HepG2 (cell line): ENCODE results near the gene RNASE1.

Experiments
- CBX2 ChIP-seq, 2 experiments: fragments of 200-600 bp in 1 of 2; sonication (generic); formaldehyde crosslinking in 1 of 2; IDR thresholded peaks; 2 replicates each; pipeline versions ENCODE4 v1.7.0 to v1.8.1; 2018 to 2022; ENCODE audit warnings: low read depth in 2 of 2, low read length in 1 of 2, mild to moderate bottlenecking in 1 of 2, missing genetic modification reagents in 1 of 2
- CREB3 ChIP-seq: sonication (generic); formaldehyde crosslinking; IDR thresholded peaks from 2 replicates; pipeline ENCODE4 v1.5.0; 2020; ENCODE audit warnings: missing genetic modification reagents
- EP300 ChIP-seq, 3 experiments: sonication (generic) in 1 of 3; formaldehyde crosslinking in 1 of 3; IDR thresholded peaks; 2 replicates each; pipeline versions ENCODE4 v1.5.1 to v1.6.1; 2011 to 2020; ENCODE audit warnings: low read depth in 2 of 3, low read length in 2 of 3, borderline replicate concordance in 1 of 3, improper control_type of control experiment in 1 of 3, mild to moderate bottlenecking in 1 of 3, missing genetic modification reagents in 1 of 3, moderate library complexity in 1 of 3
- FOSL1 ChIP-seq: sonication (generic); formaldehyde crosslinking; IDR thresholded peaks from 2 replicates; pipeline ENCODE4 v1.9.0; 2021; ENCODE audit warnings: missing genetic modification reagents, borderline replicate concordance
- GABPB1 ChIP-seq: IDR thresholded peaks from 2 replicates; pipeline ENCODE4 v1.6.1; 2016; ENCODE audit warnings: mild to moderate bottlenecking, missing genetic modification reagents, moderate library complexity, missing compliant biosample characterization
- NR3C1 ChIP-seq: sonication (generic); formaldehyde crosslinking; IDR thresholded peaks from 2 replicates; pipeline ENCODE4 v1.4.0; 2020; ENCODE audit warnings: missing genetic modification reagents
- POLR2A ChIP-seq, 2 experiments: IDR thresholded peaks; 2 replicates each; pipeline ENCODE4 v1.6.1; 2011; ENCODE audit warnings: low read depth in 2 of 2, low read length in 2 of 2, mild to moderate bottlenecking in 1 of 2, moderate library complexity in 1 of 2; ENCODE audit not compliant: insufficient read depth in 1 of 2
- ZFAT ChIP-seq: sonication (generic); formaldehyde crosslinking; conservative IDR thresholded peaks from 2 replicates; pipeline ENCODE4 v1.8.1; 2023; ENCODE audit warnings: missing genetic modification reagents, inconsistent platforms
- ZZZ3 ChIP-seq: sonication (generic); formaldehyde crosslinking; IDR thresholded peaks from 2 replicates; pipeline ENCODE4 v1.4.0; 2020; ENCODE audit warnings: missing genetic modification reagents, mild to moderate bottlenecking, borderline replicate concordance

DNA sequence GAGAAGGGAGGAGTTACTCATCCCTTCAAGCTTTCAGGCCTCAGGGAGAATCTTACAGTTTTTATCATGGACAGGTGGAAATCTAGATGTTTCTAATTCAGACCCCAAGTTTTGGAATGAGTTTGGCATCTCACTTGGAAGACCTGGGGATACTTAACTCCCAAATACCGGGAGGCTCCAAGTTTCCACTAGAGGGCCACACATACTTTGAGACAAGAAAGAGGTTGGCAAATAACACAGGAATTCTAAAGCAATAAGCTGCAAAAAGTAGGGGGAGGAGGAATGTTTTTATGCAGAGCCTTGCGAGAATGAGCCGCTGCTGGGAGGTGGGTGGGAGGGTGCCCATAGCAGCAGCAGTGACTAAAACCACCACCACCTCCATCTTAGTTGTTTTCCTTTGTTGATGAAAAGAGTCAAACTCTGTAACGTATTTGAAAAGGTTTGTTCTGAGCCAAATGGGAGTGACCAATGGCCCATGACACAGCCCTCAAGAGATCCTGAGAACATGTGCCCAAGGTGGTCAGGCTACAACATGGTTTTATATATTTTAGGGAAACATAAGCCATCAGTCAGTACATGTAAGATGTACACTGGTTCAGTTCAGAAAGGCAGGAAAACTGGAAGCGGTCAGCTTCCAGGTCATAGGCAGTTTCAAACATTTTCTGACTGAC is 34.2 kb upstream of the RNASE1 start:
- TF ChIP-seq ZFAT: no peak
- TF ChIP-seq ZZZ3 (CRISPR knock-in tag): no peak
- no peak for TF ChIP-seq CREB3 (CRISPR knock-in tag)
- TF ChIP-seq NR3C1: no peak
- no peak for TF ChIP-seq EP300 (IDR thresholded peaks at IDR 0.05; ENCODE audit: low read depth in 2 of 2, low read length in 2 of 2)
- TF ChIP-seq EP300 (CRISPR knock-in tag; IDR thresholded peaks at IDR 0.05; ENCODE audit: borderline replicate concordance): no peak
- no peak for TF ChIP-seq POLR2A (IDR thresholded peaks at IDR 0.05; ENCODE audit: insufficient read depth in 1 of 2, low read depth in 2 of 2, low read length in 2 of 2)
- TF ChIP-seq CBX2 (IDR thresholded peaks at IDR 0.05; ENCODE audit: low read depth, low read length): no peak
- no peak for TF ChIP-seq CBX2 (CRISPR knock-in tag; IDR thresholded peaks at IDR 0.05; ENCODE audit: low read depth)
- no peak for TF ChIP-seq GABPB1 (CRISPR knock-in tag)
- no peak for TF ChIP-seq FOSL1 (CRISPR knock-in tag)
